HG03064 (cell line): Measurements from ENCODE around the gene AP2B1.
"Not testable (repeated sequence)": the region's sequence is repeated elsewhere in the genome, so short reads cannot be mapped to it uniquely, and the experiment has no call there.

Experiments
- ATAC-seq: cut with Tn5 transposase; IDR thresholded peaks from one replicate; pipeline ENCODE4 v1.9.1; 2021; ENCODE audit warnings: low read depth; ENCODE audit not compliant: unreplicated experiment

AP2B1 gene

DNA sequence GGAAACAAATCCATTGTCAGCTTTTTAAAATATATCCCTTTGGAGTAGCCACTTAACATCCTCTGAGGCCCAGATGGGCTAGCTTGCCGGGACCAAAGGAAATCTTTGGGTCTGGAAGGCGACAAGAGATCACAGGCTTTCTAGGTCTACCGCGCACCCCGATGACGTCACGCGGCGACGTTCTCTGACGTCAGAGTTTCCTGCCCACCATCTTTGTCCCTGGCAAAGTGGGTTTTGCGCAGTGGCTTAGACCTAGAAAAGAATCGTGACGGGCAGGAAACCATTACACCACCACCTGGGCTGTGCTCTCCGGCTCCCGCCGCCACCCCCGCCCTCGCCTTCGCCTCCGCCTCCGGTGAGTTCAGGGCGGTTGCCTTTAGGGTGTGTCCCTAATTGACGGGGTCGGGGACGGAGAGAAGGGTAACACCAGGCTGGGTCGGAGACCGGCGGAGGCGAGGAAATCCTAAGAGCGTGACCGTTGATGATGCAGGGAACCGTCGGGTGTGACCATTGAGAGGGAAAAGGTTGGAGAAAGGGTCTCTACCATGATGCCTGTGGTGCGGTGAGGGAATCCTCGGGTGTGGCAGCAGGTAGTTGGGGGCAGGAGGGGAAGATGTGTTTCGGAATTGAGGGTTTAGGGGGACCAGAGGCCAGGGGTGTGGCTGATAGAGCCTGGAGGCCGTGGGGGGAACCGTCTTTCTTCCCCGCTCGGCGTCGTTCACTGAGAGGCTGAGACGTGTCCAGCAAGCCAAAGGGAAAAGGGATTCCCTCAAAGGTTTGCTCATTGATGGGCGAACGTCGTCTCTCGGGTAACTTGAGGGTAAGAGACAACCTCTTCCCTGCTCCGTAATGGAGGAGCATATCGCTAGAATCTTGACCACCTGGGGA lies at the start of gene AP2B1:
AP2B1 (plus strand) TSS at position 249 of the 888 bp plus-strand sequence. CDS start 6,709 bp downstream, outside the sequence.
- ATAC-seq, result peak; percentile 80

DNA sequence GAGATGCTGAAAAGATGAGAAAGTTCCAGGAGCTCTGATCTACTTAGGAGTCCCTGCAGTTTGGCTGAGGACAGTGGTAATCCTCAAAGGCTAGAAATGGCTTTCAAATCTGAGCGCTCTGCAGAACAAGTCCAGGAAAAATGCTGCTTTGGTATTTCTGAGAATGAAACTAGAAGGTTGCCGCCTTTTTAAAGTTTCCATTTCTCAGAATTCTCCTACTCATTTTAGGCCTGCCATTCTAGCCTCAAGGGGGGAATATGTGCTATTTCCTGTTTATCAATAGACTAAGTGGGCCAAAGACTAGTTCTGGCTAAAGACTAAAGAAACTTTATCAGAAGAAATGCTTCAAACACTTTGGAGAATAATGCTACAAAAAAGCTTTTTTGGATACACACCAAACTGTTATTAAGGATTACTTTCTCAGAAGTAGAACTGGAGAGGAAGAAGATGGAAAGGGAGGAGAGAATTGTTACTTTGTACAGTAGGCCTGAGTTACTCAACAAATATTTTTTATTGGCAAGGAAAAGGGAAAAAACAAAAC lies 49.5 kb upstream of the AP2B1 start, which contains the start of gene SLFN12L:
SLFN12L (minus strand) TSS at position 78 of the 541 bp plus-strand sequence. CDS start 15,314 bp downstream, outside the sequence.
- ATAC-seq, result no peak

DNA sequence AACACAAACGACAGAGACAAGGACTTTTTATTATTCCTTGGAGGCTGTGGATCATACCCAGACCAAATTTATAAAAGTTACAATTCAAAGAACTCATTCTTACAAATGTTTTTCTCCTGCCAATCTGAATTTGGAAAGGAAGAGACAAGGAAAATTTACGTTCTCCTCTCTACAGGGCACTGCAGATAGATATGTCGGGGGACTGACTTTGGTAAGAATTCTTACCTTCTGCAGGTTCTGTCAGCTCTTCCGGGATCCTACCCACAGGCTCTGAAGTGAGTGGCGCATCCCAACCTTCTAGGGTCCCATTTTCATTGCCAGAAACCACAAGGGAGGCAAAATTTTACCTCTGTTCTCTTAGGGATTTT lies 47.5 kb upstream of the AP2B1 start:
- no peak for ATAC-seq

DNA sequence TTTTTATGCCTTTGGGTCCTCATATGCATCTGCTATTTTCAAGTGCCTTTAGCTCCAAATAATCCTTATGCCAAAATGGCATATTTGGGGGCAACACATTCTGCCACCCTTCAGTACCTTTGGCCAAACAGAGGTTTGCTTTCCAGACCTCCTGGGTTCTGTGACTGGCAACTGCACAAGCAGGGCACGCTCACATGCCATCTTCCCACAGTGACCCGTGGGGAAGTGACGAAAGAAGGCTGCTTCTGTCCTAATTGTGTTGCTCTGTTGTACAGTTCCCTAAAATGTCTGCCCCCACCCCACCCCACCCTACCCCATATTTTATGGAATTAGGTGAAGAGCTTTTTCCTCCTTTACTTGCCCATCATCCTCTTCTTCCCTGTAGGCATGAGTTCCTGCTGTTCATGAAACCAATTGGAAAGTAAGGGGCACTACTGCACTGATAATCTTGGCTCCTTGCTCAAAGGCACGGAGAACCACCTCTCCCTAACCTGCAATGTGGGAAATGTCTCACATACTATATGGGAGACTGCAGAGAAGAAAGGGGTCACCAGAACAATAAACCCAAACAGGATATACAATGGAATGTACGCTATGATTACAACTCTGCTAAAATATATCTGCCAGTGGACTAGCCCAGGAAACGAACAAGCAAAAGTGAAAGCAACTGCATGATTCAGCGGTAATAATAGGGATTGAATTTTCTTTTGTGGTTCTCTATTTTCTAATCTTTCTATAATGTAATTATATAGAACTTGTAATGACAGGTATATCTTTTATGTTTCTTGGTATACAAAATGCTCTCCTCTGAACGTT lies 46.3 kb upstream of the AP2B1 start:
- no peak for ATAC-seq

DNA sequence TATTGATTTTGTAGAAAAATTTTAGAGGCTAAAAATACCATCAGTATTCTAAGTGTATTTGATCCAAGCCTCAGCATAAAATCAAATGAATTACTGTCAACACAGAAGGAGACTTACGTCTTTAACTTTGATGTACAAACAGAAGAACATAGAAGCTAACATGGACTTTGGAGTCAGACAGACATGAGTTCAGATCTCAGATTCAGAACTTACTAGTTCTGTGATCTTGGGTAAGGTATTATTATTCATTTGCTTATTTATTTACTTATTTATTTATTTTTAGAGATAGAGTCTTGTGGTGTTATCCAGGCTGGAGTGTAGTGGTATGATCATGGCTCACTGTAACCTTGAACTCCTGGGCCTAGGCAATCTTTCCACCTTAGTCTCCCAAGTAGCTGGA lies 45.7 kb upstream of the AP2B1 start:
- ATAC-seq, result no peak

DNA sequence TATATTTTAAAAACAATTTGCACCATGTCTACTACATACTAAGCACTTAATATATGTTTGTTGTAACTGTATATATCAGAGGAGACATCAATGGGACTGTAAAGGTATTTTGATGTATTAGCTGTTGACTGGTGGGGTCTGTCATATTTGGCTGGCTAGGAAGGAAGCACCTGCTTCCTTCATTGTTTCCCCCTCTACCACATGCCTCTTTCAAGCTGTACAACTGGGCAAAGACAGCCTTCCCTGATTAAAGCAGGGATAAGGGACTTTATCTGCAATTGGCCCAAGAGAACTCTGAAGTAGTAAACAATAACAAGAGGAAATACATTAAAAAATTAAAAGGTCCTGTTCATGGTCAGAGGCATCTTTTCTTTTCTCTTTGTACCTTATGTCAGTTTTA lies 44.1 kb upstream of the AP2B1 start:
- ATAC-seq, result no peak

DNA sequence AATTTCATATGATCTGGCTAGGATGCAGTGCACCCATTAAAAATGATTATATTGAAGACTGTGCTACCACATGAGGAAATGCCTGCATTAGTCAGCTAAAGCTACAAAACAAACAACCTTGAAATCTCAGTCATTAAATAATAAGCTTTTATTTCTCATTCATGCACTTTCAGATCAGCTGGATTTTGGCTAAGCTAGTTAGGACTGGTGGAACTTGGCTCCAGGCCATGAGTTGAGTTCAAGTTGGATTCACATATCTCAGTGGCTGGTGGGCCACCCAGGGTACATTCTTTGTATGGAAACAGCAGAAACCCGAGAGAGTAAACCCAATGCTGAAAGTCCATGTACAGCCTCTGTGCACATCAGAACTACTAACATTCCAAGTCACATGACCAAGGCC lies 43.3 kb upstream of the AP2B1 start:
- ATAC-seq, result no peak

DNA sequence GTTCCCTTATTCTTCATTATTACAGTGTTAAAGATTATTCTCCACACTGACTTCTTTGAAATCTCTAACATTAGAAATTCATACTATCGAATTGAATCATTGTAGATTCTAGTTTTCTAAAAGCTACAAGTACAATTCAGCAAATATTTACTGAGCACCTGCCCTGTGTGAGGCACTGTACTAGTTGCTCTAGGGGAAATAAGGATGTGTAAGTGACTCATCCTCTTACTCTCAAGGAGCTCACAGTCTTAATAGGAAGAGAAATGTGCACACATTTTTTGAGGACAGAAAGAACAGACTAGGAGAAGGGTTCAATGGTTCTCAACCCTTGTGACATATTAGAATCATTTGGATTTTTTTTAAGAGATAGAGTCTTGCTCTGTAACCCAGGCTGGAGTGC lies 42.0 kb upstream of the AP2B1 start:
- no peak for ATAC-seq

DNA sequence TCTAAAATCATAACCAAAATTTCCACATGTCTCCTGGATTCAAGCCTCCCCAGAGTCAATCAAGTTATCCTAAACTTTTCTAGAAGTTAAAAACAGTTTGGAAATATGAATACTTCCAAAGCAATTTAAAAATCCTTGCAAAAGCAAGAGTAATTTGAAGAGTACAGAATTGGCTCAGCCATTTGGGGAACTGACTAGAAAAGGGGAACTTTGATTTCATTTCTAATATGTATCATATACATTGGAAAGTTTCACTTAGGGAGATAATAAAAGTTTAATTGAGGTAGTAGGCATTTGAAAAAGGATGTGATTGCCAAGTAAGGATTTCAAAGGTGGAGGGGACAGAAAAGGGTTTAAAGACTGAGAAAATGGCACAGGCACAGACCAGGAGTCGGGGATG lies 40.6 kb upstream of the AP2B1 start:
- ATAC-seq, result no peak

DNA sequence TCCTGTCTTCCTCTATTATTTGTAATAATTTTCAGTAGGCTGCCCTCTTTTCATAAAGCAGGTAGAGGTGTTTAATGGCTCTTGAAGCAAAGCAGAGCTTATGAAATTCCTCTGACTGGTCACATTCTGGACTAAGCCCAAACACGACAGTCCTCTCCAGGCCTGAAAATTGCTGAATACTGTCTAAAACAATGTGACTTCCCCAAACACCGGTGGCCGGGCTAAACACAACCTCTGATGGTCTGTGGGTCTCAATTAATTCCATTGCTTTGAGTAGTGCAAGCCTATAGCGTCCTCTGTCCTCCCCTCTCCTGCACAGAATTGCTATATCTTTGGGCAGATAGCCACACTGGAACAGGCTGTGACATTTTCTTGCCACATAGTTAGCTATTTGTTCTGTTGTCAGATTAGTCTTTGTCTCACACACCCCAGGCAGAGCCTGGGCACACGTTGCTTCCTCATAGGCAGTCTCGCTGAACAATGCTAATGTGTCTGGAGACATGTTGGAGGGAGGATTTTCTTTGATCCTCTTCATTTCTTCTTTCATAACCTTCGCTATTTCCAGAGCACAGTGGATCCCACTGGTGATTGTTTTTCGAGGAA lies 38.8 kb upstream of the AP2B1 start:
- no peak for ATAC-seq

DNA sequence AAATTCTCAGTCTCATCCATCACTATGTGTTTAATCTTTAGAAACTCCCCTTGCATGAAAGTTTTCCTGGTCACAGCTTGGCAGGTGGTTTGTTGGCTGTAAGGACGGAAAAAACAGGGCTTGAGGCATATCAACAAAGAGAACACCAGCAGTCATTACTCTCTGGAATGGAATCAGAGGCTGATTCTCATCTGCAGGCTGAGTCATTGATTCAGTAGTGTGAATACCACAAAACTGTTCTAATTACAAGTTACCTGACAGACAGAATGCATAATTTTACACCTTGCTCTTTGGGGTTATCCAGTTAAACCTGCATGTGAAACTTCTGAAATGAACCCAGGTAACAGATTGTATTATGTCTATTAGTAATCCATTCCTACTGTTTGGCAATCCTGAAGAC lies 38.1 kb upstream of the AP2B1 start:
- ATAC-seq, result no peak

DNA sequence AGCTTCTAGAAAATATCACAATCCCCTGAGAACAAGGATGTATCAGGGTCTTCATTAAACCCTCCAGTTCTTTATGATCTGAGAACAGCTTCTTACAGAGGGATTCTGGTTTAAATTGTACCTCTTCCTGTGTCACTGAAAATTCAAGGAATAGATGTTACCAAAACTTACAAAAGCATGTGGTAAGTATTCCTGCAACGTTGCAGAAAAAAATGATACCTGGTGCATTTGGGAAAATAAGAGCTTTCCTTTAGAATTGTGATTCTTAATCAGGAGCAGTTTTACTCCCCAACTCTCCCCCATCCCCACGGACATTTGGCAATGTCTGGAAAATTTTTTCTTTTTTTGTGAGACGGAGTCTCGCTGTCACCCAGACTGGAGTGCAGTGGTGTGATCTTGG lies 33.8 kb upstream of the AP2B1 start:
- ATAC-seq, result no peak

DNA sequence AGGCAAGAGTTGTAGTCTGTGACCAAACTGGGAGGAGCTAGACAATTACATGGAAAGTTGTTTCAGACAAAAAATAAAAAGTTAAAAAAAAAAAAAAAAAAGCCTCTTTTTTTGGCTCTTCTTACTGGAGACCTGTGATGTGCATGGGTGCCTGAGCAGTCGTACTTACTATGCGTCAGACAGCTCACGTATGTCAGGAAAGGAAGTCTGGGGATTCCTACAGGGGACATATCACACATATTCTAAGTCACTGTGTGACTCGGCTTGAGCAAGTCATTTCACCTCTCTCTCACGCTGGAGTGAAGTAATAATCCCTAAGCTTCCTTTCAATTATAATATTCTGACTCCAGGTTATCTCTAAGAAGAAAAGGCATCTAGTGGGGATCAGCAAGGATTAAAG lies 32.5 kb upstream of the AP2B1 start:
- no peak for ATAC-seq

DNA sequence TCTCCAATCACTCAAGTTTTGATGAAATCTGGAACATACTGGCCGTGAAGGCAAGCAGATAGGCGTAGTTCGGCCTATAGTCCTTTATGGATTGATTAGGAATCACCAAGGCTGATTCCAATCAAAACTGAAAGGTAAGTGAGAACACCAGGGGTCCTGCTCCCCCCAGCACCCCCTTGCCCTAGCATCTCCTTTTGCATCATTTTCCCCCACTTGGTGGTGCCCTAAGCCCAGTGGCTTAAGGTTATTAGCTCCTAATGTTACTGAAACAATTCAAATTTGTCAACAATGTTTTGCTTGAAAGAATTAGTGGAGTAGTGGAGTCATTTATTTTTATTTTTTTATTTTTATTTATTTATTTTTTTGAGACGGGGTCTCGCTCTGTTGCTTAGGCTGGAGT lies 31.4 kb upstream of the AP2B1 start:
- ATAC-seq, result no peak

DNA sequence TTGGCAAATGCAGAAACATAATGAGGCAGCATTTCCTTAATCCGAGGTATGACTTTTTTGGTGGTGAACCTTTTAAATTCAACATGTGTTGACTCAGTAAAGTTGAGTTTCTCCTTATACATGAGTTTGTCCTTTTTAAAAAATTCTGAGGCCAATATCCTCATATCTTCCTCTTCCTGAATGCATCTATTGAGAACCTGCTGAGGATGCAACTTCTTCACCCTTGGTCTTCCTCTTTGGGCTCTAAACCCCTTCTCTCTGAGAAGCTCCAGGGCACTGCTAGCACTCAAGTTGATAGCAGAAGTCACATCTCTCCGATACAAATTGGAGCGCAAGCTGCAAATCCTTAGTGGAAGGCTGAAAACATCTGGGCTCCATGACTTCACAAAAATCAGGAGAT lies 29.8 kb upstream of the AP2B1 start:
- no peak for ATAC-seq

DNA sequence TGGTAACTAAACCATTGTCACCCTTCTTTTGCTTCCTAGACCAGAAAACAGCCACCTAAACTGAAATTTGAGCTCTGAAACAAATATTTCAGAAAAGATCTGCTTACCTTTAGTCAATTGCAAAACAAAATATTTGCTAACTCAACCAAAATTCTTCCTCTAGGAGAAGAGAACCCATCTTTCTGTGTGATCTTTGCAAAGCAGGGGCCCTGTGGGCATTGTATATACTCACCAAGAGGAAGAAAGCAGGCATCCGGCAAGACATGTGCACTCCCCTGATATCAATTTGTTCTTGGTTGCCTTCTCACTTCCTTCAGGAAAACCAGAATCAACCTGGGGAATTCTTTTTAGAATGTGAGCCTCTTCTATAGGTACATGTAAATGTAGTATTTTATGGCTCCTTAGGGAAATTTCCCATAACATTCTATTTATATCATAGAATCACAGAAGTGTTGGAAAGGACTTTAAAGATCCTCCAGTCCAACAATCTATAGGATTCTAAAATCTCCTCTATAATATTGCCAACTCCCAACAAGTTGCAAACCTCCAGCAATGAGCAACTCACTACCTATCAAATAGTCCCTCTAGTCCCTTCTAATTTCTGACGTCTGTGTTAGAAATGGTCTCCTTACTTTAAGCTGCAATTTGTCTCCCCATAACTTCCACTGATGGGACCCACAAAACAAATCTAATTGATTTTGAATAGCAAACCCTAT lies 27.5 kb upstream of the AP2B1 start:
- no peak for ATAC-seq

DNA sequence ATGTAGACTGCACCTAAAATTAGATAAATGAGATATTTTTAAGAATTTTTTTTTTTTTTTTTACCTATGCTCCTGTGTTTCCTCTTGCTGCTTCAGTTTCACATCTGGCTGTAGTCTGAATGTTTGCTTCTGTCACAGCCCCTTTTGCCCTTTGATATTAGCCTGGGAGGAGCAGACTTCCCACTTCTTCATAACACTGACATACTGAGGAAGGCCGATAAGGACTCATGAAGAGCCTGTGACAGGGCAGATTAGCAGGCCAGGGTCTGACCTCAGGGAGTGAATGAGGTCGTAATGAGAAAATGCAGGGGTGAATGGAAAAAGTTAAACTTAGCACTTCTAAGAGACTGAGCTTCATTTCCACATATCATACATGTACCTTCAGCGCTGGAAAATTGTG lies 26.4 kb upstream of the AP2B1 start, which contains the start of gene SLFN14:
SLFN14 (minus strand) TSS at position 117 of the 400 bp plus-strand sequence. CDS start 2,757 bp downstream, outside the sequence.
- ATAC-seq, result no peak

DNA sequence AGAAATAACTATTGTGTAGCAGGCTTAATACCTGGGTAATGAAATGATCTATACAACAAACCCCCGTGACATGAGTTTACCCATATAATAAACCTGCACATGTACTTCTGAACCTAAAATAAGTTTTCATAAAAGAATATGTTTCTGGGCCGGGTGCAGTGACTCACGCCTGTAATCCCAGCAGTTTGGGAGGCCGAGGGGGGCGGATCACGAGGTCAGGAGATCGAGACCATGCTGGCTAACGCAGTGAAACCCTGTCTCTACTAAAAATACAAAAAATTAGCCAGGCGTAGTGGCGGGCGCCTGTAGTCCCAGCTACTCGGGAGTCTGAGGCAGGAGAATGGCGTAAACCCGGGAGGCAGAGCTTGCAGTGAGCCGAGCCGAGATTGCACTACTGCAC lies 23.9 kb upstream of the AP2B1 start:
- not testable (repeated sequence) for ATAC-seq

DNA sequence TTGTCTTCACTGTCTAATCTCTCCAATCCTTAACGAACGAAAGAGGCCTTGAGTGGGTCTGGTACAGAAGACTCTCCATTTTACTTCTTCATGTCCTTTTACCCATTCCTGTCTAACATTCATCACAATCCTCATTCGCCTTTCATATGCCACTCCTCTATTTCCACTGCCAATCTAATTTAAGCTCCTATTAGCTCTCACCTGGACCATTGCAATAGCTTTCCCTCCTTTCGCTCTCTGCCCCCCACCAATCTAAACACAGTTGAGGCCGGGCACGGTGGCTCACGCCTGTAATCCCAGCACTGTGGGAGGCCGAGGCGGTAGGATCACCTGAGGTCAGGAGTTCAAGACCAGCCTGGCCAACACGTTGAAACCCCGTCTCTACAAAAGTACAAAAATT lies 20.2 kb upstream of the AP2B1 start:
- ATAC-seq, result no peak

DNA sequence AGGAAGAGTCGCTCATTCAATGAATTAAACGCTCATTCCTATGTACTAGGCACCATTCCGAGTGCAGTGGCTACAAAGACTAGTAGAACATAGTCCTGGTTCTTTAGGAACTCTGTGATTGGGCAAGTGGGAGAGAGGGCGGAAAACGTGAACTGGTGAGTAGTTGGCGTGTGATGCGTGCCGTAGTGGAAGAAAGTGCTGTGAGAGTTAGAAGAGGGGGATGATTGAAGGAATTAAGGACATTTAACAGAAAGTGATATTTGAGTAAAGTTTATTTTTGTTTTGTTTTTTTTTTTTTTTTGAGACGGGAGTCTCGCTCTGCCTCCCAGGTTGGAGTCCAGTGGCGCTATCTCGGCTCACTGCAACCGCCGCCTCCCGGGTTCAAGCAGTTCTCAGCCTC lies 18.6 kb upstream of the AP2B1 start:
- no peak for ATAC-seq
